ENCODE results near the gene SLC15A3.

The SLC15A3 gene

GRCh38 chr11:60887556-60887955 is 64.4 kb downstream of the SLC15A3 start:
- ChIA-PET CTCF (interaction anchor here (0.6 to 7.6 kb wide), 26 partner anchors 8 to 622 kb away, joined by 3 to 129 read pairs (median 6); partner anchors contain the start of gene PTGDR2), POLR2A (no interaction called here)
- no peak for DNase-seq (ENCODE audit: extremely low spot score)
- TF ChIP-seq, protein P1, sequence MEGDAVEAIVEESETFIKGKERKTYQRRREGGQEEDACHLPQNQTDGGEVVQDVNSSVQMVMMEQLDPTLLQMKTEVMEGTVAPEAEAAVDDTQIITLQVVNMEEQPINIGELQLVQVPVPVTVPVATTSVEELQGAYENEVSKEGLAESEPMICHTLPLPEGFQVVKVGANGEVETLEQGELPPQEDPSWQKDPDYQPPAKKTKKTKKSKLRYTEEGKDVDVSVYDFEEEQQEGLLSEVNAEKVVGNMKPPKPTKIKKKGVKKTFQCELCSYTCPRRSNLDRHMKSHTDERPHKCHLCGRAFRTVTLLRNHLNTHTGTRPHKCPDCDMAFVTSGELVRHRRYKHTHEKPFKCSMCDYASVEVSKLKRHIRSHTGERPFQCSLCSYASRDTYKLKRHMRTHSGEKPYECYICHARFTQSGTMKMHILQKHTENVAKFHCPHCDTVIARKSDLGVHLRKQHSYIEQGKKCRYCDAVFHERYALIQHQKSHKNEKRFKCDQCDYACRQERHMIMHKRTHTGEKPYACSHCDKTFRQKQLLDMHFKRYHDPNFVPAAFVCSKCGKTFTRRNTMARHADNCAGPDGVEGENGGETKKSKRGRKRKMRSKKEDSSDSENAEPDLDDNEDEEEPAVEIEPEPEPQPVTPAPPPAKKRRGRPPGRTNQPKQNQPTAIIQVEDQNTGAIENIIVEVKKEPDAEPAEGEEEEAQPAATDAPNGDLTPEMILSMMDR (IDR thresholded peaks at IDR 0.05; ENCODE audit: control extremely low read depth, extremely low read depth, low read depth, missing control alignments) = peak; percentile 59

Measured in GM10248 (cell line).